Erythroblast (primary cell): ENCODE results near the gene ALDH1L2.

ENCODE experiments used
- DNase-seq, 2 experiments: peaks; one replicate each; lab custom pipeline; 2025; lab: John Stamatoyannopoulos, UW
- GATA1 ChIP-seq: IDR thresholded peaks from 2 replicates; pipeline ENCODE4 v1.6.1; 2011; ENCODE audit warnings: low read depth, mild to moderate bottlenecking, control low read depth, low read length, moderate library complexity
- POLR2A ChIP-seq: IDR thresholded peaks from 2 replicates; pipeline ENCODE4 v1.6.1; 2011; ENCODE audit warnings: mild to moderate bottlenecking, low read length

ALDH1L2 gene

DNA sequence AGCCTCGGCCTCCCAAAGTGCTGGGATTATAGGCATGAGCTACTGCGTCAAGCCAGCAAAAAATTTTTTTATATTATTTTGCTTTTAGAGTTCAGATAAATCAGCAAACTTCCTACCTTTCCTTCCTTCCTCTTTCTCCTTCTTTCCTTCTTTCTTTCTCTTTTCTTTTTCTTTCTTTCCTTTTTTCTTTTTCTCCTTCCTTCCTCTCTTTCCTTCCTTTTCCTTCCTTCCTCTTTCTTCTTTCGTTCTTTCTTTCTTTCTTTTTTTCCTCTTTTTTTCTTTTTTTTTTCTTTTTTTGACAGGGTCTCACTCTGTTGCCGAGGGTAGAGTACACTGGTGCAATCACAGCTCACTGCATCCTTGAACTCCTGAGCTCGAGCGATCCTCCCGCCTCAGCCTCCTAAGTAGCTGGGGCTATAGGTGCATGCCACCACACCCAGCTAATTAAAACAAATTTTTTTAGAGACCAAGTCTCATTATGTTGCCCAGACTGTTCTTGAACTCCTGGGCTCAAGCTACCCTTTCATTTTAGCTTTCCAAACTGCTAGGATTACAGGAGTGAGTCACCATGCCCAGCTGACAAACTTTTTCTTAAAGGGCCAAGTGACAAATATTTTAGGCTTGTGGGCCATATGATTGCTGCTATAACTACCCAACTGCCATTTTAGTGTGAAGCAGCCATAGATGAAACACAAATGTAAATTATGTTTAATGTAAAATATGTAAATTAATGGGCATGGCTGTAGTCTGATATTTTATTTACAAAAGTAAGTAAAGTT is 16.1 kb upstream of the ALDH1L2 start:
- no peak for TF ChIP-seq GATA1
- TF ChIP-seq POLR2A, result no peak
- no peak for DNase-seq

DNA sequence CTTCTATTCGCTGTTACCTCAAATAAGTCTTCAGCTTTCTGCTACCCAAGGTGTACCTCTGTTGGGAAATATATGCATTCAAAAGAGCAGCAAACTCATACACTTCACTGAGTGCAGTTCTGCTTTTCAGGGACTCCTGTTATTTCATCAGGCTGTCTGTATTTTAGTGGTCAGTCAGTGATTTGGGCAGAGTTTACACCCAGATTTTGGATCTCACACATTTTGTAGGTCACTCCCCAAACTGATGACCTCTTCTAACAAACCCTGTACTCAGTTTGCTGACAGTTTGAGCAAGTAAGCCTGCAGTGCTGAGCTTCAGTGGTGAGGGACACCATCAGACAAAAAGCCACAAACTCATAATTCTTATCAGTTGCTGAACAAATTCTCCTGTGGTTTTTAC is 15.1 kb upstream of the ALDH1L2 start:
- TF ChIP-seq GATA1, result no peak
- TF ChIP-seq POLR2A, result no peak
- no peak for DNase-seq

DNA sequence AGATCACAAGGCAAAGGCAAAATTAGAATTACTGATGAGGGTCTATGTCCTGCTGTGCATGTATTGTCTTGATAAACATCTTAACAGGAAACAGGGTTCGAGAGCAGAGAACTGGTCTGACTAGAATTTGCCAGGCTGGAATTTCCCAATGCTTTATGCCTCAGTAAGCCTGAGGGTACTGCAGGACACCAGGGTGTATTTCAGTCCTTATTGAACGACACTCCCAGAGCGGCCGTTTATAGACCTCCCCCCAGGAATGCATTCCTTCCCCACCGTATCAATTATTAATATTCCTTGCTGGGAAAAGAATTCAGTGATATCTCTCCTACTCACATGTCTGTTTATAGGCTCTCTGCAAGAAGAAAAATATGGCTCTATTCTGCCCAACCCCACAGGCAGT is 11.1 kb upstream of the ALDH1L2 start:
- peak in 1 of 2 experiments; percentile 10 for DNase-seq

DNA sequence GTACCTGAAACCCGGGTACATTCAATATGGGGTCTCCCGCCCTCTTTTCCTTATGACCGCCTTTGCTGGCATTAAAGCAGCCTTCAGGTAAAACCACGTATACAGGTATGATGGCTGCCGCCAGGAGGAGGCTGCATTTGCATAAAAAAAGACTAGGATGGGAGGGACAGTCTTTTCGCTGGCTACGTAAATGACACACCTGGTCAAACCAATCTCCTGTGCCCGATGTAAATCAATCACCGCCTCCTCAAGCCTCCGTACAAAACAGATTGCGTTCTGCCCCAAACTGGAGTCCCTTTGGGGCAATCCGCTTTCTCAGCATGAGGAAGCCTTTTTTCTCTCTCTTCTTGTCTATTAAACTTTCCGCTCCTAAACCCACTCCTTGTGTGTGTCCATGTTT is 8.1 kb upstream of the ALDH1L2 start:
- TF ChIP-seq GATA1 (no peak), POLR2A (no peak)

DNA sequence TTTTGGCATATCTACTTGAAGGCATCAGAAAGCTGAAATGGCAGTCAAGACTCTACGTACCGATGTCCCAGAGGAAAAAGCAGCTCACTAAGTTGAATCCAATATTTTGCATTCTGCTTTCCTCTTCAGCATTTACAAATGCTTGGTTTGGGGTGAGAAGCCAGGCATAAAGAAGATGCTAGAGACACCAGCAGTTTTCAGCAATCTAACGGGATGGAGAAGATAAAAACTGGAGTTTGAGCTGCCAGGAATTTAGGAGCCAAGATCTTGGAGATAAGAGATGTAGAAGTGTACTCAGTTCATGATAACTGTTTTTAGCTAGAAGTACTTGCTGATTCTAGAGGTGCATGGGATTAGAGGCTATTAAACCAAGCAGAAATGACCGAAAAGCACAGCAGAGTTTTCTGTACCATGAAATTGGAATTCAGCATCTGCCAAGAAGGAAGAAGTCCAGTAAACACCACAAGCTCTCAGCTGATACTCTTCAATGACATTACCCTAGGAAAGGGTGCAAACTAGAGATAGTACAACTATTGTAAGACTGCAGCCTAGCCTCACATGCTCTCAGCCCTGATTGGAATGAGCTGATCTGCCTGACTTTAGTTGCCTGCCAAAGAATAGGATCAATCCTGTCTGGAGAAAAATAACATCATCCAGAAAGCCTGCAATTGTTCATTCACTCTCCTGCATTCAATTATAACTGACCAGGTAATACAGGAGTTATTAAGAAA is 7.4 kb upstream of the ALDH1L2 start:
- TF ChIP-seq POLR2A (no peak), GATA1 (no peak)
- no peak for DNase-seq

More for the DNA sequence above, 8.1 kb upstream of the ALDH1L2 start:
- no peak for DNase-seq

DNA sequence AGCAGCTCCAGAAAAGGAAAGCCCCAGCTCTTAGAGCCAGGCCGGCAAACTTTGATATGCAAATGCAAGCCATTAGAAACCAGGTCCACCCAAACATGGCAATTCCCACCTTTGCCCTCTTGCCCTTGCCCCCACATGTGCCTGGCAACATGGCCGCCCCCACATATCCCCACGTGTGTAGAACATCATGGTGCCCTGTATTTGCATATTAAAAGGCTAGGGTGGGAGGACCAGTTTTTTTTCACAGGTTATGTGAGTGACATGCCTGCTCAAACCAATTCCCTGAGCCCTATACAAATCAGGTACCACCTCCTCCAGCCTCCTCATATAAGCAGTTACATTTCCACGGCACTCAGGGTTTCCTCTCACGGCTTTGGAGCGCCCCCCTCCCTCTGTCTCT is 6.1 kb upstream of the ALDH1L2 start:
- no peak for DNase-seq
- TF ChIP-seq GATA1, result no peak
- TF ChIP-seq POLR2A, result no peak

DNA sequence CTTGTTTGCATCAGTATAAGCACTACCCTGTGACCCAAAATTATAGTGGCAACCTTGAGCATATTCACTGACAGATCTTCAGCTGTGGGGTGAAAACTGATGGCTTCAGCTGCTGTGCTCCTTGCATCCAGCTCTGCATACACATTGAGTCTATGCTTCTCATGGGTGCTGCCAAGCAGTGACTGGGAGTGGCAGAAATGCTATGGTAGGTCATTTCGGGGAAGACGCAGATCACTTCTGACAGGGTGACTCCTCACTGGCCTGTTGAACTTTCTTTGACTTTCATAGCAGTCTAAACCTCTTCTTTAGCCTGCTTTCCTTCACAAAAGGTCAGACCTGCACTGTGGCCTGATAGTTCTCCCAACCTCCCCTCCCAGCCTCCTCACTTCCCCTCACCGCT is 5.6 kb upstream of the ALDH1L2 start:
- DNase-seq, result no peak
- TF ChIP-seq GATA1 (no peak), POLR2A (no peak)

DNA sequence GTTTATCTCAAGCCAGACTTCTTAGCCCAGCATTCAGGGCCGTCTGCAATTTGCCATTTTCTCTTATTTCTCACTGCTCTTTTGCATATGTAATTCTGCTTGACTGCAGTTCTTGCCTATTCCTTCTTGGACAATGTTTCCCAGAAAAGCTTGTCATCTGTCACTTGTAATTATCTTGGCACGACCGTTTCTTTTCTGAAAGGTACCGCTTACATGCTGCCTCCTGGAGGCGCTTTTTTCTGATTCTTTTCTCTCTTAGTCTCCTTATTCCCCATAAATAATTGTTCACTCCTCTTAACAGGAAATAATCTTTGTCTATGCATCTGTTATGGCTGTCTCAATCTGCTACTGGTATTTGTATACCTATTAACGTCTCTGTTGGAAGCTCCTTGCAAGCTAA is 1.2 kb upstream of the ALDH1L2 start:
- no peak for DNase-seq
- TF ChIP-seq GATA1 (no peak), POLR2A (no peak)

DNA sequence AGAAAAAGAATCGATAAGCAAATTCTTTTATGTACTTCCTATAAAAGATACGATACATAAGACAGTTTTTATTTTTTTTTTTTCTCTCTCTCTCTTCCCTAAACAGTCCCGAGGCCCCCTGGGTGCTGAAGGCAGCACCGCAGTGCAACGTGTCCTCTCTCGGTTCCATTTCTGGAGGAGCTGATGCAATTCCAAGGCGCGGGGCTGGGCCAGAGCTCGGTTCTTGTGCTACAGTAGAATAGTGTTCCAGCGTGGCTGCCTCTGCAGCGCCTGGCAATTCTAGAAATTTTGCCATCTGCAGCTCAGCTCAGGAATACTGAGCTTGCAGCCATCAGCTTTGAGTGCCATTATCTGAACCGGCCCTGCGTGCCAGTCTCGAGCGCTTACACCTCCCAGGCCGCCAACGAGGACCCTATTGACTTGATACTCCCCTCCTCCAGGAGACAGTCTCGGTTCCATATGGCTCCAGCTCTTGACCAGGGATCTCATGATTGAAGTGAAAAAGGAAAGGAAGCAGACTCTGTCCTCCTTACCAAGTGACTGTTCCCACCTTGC is 630 bp downstream of the ALDH1L2 start:
- TF ChIP-seq GATA1 (no peak), POLR2A (no peak)
- peak; percentile 26 to 50 for DNase-seq

DNA sequence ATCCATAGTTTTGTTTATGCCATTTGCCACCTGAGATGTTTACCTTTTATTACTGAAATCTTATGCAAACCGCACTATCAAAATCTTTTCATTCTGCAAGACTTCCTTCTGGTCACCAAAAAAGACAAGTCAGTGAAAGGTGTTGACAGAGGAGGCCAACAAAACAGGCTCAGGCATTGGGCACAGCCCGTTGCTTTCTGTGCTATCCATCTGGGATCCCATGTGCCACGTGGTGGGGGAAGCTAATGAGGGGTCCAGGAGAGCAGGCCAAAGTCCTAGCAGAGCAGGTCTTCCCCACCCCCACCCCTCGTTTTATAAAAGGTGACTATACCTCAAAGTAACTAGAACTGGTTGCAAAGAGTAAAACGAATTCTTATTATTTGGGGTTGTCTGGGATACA is 1.2 kb downstream of the ALDH1L2 start:
- no peak for DNase-seq
- TF ChIP-seq GATA1 (no peak), POLR2A (no peak)

DNA sequence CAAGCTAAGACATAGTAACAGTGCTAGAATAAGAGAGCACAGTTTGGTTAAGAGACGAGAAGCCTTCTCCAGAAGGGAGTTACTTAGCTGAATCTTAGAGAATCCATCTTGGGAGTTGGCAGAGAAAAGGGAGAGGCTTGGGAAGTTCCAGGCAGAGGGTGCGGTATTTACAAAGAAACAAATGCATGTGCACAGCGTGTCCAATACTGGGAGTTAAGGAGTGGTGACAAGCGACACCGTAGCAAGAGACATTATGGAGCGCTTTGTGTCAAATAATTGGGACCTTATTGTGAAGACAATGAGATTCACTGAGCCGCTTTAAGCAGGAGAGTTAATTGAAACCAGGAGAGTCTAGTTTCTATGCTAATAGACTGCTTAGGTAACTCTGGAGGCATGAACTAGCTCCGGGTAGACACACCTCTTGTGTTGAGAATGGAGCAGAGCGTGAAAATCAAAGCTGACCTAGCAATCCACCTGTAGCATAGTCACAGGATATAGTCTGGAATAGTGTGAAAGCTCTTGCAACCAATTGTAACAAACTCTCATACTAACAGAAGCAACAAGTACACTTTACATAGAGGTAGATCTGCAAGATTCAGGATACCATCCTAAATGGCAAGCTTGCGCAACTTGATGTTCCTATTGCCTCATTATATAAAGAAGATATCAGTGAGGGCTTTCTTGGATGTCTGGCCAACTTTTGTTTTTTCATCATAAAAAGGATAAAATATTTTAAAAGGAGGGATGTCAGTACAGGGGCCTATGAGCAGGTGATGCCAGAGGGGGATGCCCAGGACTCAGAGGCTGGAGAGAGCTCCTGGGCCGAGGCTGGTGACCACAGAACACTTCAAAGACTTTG is 5.3 kb downstream of the ALDH1L2 start:
- no peak for DNase-seq
- TF ChIP-seq GATA1, result no peak
- no peak for TF ChIP-seq POLR2A

DNA sequence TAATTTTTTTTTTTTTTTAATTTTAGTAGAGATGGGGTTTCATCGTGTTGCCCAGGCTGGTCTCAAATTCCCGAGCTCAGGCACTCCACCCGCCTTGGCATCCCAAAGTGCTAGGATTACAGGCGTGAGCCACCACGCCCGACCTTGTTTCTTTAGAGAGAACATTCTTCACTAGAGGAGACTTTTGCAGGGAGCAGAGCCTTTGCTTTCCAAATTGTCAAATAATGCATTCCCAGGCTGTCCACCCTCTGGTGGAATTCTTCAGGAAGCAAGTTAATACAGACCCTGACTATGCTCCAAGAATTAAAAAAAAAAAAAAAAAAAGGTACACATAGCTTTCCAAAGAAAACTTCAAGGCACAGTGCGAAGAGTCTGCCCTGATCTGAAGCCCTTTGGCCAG is 6.8 kb downstream of the ALDH1L2 start:
- DNase-seq, result no peak
- TF ChIP-seq POLR2A, result no peak

DNA sequence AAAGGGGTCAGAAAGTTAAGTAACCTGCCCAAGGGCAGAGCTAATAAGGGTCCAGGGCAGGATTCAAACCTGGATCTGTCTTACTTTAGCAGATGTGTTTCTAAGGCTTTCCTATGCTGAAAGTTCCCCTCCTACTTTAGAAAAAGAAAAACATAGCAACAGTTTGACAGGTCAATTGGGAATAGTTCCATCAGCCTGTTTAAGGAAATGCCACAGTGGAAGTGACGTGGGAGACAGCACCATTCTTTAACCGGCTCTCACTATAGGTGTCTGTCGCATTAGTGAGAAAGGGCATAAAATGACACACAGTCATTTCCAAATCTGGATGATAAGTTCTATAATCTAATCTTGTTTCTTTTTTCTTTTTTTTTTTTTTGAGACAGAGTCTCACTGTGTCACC is 7.3 kb downstream of the ALDH1L2 start:
- DNase-seq, result no peak
- TF ChIP-seq POLR2A, result no peak
- TF ChIP-seq GATA1, result no peak

DNA sequence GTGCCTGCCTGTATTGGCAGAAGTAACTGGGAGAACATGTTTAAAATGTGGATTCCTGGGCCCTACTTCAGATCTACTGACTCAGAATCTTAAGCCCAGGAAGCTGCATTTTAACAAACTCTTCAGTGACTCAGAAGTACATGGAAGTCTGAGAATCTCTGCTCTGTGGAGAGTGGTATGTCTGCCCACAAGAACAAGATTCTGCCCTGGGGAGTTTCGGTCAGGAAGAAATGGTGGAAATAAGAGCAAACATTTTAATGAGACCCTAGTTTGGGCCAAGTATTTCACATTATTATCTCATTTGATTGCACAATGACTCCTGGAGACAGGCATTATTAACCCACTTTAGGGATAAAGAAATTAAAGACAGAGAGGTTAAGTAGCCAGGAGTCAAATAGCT is 8.2 kb downstream of the ALDH1L2 start:
- TF ChIP-seq POLR2A (no peak), GATA1 (no peak)
- DNase-seq, result no peak
